GM12878 (cell line): ENCODE data around the gene SIGLEC6. TPM values are rescaled to one million over a fixed set of nuclear protein-coding genes. Genes with fewer than 3 reads are reported as not detected.

Source experiments
- ATAC-seq: fragments of 200-7000 bp; cut with Tn5 transposase; 3 replicates; pipeline ENCODE4 v1.9.1; 2020; ENCODE audit warnings: mild to moderate bottlenecking, moderate library complexity
- BruUV-seq: library from RNA; stranded (reverse); fragments of 400-500 nt; replicated peaks from 2 replicates; lab custom pipeline; 2021; lab: Mats Ljungman, UMichigan
- CTCF ChIA-PET: fragments of 300-600 bp; sonication (Branson Sonifier 250); formaldehyde crosslinking; extraction: SDS; loops from one replicate; lab custom pipeline; 2021; ENCODE audit warnings: inconsistent platforms; lab: Yijun Ruan, JAX
- POLR2A ChIA-PET: fragments of 350-600 bp; formaldehyde crosslinking; extraction: SDS; loops from one replicate; lab custom pipeline; 2021; ENCODE audit warnings: inconsistent platforms; lab: Charles Lee
- RAD21 ChIA-PET: fragments of 300-600 bp; sonication (Branson Sonifier 250); formaldehyde crosslinking; loops from one replicate; lab custom pipeline; 2023; ENCODE audit warnings: antibody characterized with exemption; ENCODE audit not compliant: unreplicated experiment; lab: Charles Lee
- SMC1A ChIA-PET: fragments of 300-600 bp; sonication (Branson Sonifier 250); formaldehyde crosslinking; loops from one replicate; lab custom pipeline; 2023; ENCODE audit not compliant: unreplicated experiment, uncharacterized antibody; lab: Charles Lee
- DNase-seq: peaks from one replicate; pipeline ENCODE4 v3.0.0-alpha.2; 2011; ENCODE audit warnings: low read depth, low spot score
- FAIRE-seq: peaks from 3 replicates; lab custom pipeline; 2011; peaks lifted over from hg19 to GRCh38; lab: Jason Lieb, UNC
- H2AFZ ChIP-seq: 2 replicates; pipeline ENCODE4 v1.6.0; 2011; ENCODE audit warnings: low read depth, low read length, control low read depth; ENCODE audit not compliant: control insufficient read depth
- H3K27ac ChIP-seq: 2 replicates; pipeline ENCODE4 v1.5.1; 2011; ENCODE audit warnings: control low read depth; ENCODE audit not compliant: control insufficient read depth, insufficient read depth
- H3K27me3 ChIP-seq, 2 experiments: replicated peaks in 1 of 2; 2 replicates each; pipeline versions ENCODE4 v1.6.0 to v1.6.1; 2011; ENCODE audit warnings: low read length in 1 of 2; ENCODE audit not compliant: control insufficient read depth in 2 of 2, insufficient read depth in 2 of 2
- H3K36me3 ChIP-seq, 2 experiments: 2 replicates each; pipeline ENCODE4 v1.5.1; 2011; ENCODE audit warnings: low read length in 1 of 2; ENCODE audit not compliant: control insufficient read depth in 2 of 2, insufficient read depth in 2 of 2
- H3K4me1 ChIP-seq: 2 replicates; pipeline ENCODE4 v1.6.1; 2011; ENCODE audit warnings: mild to moderate bottlenecking, low read length, moderate library complexity, mixed read lengths; ENCODE audit not compliant: control insufficient read depth, insufficient read depth
- H3K4me2 ChIP-seq: 2 replicates; pipeline ENCODE4 v1.6.0; 2011; ENCODE audit warnings: control low read depth; ENCODE audit not compliant: control insufficient read depth, insufficient read depth
- H3K4me3 ChIP-seq: fragments of 200-600 bp; sonication (generic); 2 replicates; pipeline ENCODE4 v1.5.1; 2016
- H3K79me2 ChIP-seq: 2 replicates; pipeline ENCODE4 v1.6.0; 2011; ENCODE audit warnings: low read length; ENCODE audit not compliant: control insufficient read depth, insufficient read depth
- H3K9ac ChIP-seq: 2 replicates; pipeline ENCODE4 v1.8.0; 2011; ENCODE audit warnings: low read length, control low read depth, mixed read lengths; ENCODE audit not compliant: control insufficient read depth, insufficient read depth
- H3K9me3 ChIP-seq: replicated peaks from 3 replicates; pipeline ENCODE4 v1.5.1; 2011; ENCODE audit warnings: mild to moderate bottlenecking, low read length; ENCODE audit not compliant: control insufficient read depth, insufficient read depth
- H4K20me1 ChIP-seq: 2 replicates; pipeline ENCODE4 v1.6.0; 2011; ENCODE audit not compliant: control insufficient read depth, insufficient read depth
- CHD1 ChIP-seq: IDR thresholded peaks from 2 replicates; pipeline ENCODE4 v1.6.1; 2012; ENCODE audit warnings: low read depth, low read length, improper control_type of control experiment
- CREB1 ChIP-seq: IDR thresholded peaks from 2 replicates; pipeline ENCODE4 v1.6.1; 2012; ENCODE audit warnings: low read depth, mild to moderate bottlenecking, inconsistent platforms
- GABPA ChIP-seq: IDR thresholded peaks from 2 replicates; pipeline ENCODE4 v1.6.1; 2014; ENCODE audit warnings: antibody characterized with exemption, low read depth, mild to moderate bottlenecking, inconsistent platforms
- HDGF ChIP-seq: fragments of 450-650 bp; IDR thresholded peaks from 2 replicates; pipeline ENCODE4 v1.6.1; 2016; ENCODE audit warnings: antibody characterized with exemption
- IKZF1 ChIP-seq: fragments of 450-650 bp; conservative IDR thresholded peaks from 2 replicates; pipeline ENCODE4 v1.6.1; 2017; ENCODE audit warnings: antibody characterized with exemption, mild to moderate bottlenecking
- MEF2A ChIP-seq: IDR thresholded peaks from 2 replicates; pipeline ENCODE4 v1.6.1; 2011; ENCODE audit warnings: low read depth, mild to moderate bottlenecking, low read length, moderate library complexity; ENCODE audit not compliant: insufficient read depth
- MTA2 ChIP-seq: fragments of 450-650 bp; IDR thresholded peaks from 2 replicates; pipeline ENCODE4 v1.6.1; 2016; ENCODE audit warnings: low read depth, mild to moderate bottlenecking, moderate library complexity
- RAD21 ChIP-seq: IDR thresholded peaks from 2 replicates; pipeline ENCODE4 v1.6.1; 2011; ENCODE audit warnings: mild to moderate bottlenecking, low read depth, low read length, moderate library complexity; ENCODE audit not compliant: insufficient read depth
- RAD51 ChIP-seq: fragments of 450-650 bp; IDR thresholded peaks from 2 replicates; pipeline ENCODE4 v1.6.1; 2016; ENCODE audit warnings: moderate library complexity, mild to moderate bottlenecking, inconsistent platforms
- SIN3A ChIP-seq: IDR thresholded peaks from 2 replicates; pipeline ENCODE4 v1.6.1; 2012; ENCODE audit warnings: low read depth, low read length, improper control_type of control experiment
- SUPT20H ChIP-seq: IDR thresholded peaks from 2 replicates; pipeline ENCODE4 v1.6.1; 2011; ENCODE audit warnings: low read depth, mild to moderate bottlenecking, low read length, moderate library complexity, borderline replicate concordance; ENCODE audit not compliant: control insufficient read depth
- SUZ12 ChIP-seq: fragments of 200-600 bp; sonication (generic); IDR thresholded peaks from one replicate; pipeline ENCODE4 v1.6.1; 2018; ENCODE audit warnings: antibody characterized with exemption, mild to moderate bottlenecking; ENCODE audit not compliant: unreplicated experiment
- TCF12 ChIP-seq: IDR thresholded peaks from 2 replicates; pipeline ENCODE4 v1.6.1; 2011; ENCODE audit warnings: low read depth, mild to moderate bottlenecking, low read length
- ZNF384 ChIP-seq: IDR thresholded peaks from 2 replicates; pipeline ENCODE4 v1.6.1; 2012; ENCODE audit warnings: low read depth, mild to moderate bottlenecking, low read length, improper control_type of control experiment, borderline replicate concordance
- WGBS: methylation state at CpG from one replicate; pipeline ENCODE4 v1.1.6; 2016; ENCODE audit warnings: low lambda C conversion rate; ENCODE audit not compliant: insufficient replicate concordance, insufficient coverage; ENCODE audit errors: missing lambda C conversion rate; 5-methylcytosine and 5-hydroxymethylcytosine counted together
- in situ Hi-C: fragments of 300-500 bp; cut with MboI; formaldehyde crosslinking; loops from 9 replicates; pipeline ENCODE4 v1.14.3; 2018; ENCODE audit warnings: mixed read lengths
- intact Hi-C: fragments of 100-400 bp; cut with micrococcal nuclease; formaldehyde crosslinking; loops from one replicate; pipeline ENCODE4 v1.14.2; 2022; ENCODE audit not compliant: unreplicated experiment
- polyA plus RNA-seq, 11 experiments: library from polyadenylated mRNA; depleted of rRNA in 4 of 11; unstranded in 6 of 11; stranded (reverse) in 5 of 11; fragments of >200 nt; fragmentation: Nextera tagmentation in 4 of 11; fragmentation: Illumina TruSeq in 1 of 11; extraction: Ambion mirVana in 4 of 11; extraction: Trizol in 1 of 11; gene quantifications; 1 replicate in 1 of 11; 2 replicates in 10 of 11; pipeline versions ENCODE4 v1.2.1 to v1.2.3, GENCODE V29; 2011 to 2016; ENCODE audit warnings: inconsistent platforms in 2 of 11, missing spikeins in 2 of 11, low read depth in 1 of 11
- total RNA-seq, 4 experiments: library from RNA; depleted of rRNA in 3 of 4; stranded (reverse); fragments of >200 nt in 3 of 4; fragmentation: Illumina TruSeq in 1 of 4; extraction: Trizol in 1 of 4; gene quantifications; 2 replicates each; pipeline versions ENCODE4 v1.2.1 to v1.2.3, GENCODE V29; 2013 to 2021
- TF ChIP-seq, protein P1 (sequence below): fragments of 450-650 bp; IDR thresholded peaks from 2 replicates; pipeline ENCODE4 v1.6.1; 2017; ENCODE audit warnings: antibody characterized with exemption, mild to moderate bottlenecking, moderate library complexity
- TF ChIP-seq, protein P2 (sequence below): IDR thresholded peaks from 2 replicates; pipeline ENCODE4 v1.6.1; 2011; ENCODE audit warnings: low read depth, low read length, improper control_type of control experiment, borderline replicate concordance

The SIGLEC6 gene
- total and polyA plus RNA-seq, 10 of the 15 experiments (the other 5 are each of a cell fraction or from before 2014, with no cell fraction given): 0.08 to 0.40 (median 0.27) TPM; not detected in 2

DNA sequence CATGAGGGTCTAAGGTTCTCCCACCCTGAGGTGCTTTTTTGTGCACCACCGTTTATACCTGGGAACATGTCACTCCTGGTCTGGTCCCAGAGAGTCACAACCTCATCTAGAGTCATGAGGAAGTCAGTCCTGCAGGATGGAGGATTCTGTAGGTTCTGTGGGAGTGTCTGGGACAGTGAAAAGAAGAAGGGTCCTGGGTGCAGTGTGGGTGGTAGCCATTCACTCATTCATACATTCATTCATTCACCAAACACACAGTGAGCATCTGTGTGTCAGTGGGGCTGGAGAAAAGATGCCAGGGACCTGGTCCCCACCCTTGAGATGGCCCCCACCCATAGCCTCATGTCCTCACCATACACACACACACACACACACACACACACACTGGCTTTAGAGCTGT lies 61.8 kb downstream of the SIGLEC6 start:
- ChIA-PET RAD21 (interaction anchor here (0.8 kb wide), 1 partner anchor 187 kb away, joined by 3 read pairs; no protein-coding TSS in a partner anchor), SMC1A (interaction anchor here (0.7 to 1.3 kb wide), 2 partner anchors 187 to 190 kb away, joined by 3 read pairs; no protein-coding TSS in a partner anchor), CTCF (interaction anchor here (1.6 to 10.8 kb wide), 2 partner anchors 44 to 189 kb away, joined by 3 to 281 read pairs; no protein-coding TSS in a partner anchor), POLR2A (no interaction called here)
- H3K9ac ChIP-seq: no peak overlapping the region
- H3K9me3 ChIP-seq: no peaks in the 10 kb centered on the region
- FAIRE-seq: no peak
- intact Hi-C loops (loop anchor here (5.0 kb wide), 1 partner anchor 43 kb away; no protein-coding TSS in a partner anchor), in situ Hi-C loops (loop anchor here (5.0 kb wide), 1 partner anchor 188 kb away; no protein-coding TSS in a partner anchor)
- no peak overlapping the region for H3K4me3 ChIP-seq
- no peaks in the 10 kb centered on the region; a peak in 1 of 4 replicates for H3K27me3 ChIP-seq
- H3K4me2 ChIP-seq: no peak overlapping the region
- no peaks in the 10 kb centered on the region for H3K4me1 ChIP-seq
- DNase-seq: no peak
- no peaks in the 10 kb centered on the region; the same call in 1 of the 2 replicates for H4K20me1 ChIP-seq
- no peak for TF ChIP-seq CREB1
- no peak for TF ChIP-seq RAD21
- no peak for TF ChIP-seq SUZ12
- no peak for TF ChIP-seq MEF2A
- no peak for TF ChIP-seq CHD1
- TF ChIP-seq SUPT20H: no peak
- TF ChIP-seq SIN3A: no peak
- TF ChIP-seq RAD51: no peak
- TF ChIP-seq GABPA: no peak
- TF ChIP-seq, protein P1, sequence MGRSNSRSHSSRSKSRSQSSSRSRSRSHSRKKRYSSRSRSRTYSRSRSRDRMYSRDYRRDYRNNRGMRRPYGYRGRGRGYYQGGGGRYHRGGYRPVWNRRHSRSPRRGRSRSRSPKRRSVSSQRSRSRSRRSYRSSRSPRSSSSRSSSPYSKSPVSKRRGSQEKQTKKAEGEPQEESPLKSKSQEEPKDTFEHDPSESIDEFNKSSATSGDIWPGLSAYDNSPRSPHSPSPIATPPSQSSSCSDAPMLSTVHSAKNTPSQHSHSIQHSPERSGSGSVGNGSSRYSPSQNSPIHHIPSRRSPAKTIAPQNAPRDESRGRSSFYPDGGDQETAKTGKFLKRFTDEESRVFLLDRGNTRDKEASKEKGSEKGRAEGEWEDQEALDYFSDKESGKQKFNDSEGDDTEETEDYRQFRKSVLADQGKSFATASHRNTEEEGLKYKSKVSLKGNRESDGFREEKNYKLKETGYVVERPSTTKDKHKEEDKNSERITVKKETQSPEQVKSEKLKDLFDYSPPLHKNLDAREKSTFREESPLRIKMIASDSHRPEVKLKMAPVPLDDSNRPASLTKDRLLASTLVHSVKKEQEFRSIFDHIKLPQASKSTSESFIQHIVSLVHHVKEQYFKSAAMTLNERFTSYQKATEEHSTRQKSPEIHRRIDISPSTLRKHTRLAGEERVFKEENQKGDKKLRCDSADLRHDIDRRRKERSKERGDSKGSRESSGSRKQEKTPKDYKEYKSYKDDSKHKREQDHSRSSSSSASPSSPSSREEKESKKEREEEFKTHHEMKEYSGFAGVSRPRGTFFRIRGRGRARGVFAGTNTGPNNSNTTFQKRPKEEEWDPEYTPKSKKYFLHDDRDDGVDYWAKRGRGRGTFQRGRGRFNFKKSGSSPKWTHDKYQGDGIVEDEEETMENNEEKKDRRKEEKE: no peak
- TF ChIP-seq HDGF: no peak
- no peak for TF ChIP-seq ZNF384
- no peak for TF ChIP-seq MTA2
- TF ChIP-seq, protein P2, sequence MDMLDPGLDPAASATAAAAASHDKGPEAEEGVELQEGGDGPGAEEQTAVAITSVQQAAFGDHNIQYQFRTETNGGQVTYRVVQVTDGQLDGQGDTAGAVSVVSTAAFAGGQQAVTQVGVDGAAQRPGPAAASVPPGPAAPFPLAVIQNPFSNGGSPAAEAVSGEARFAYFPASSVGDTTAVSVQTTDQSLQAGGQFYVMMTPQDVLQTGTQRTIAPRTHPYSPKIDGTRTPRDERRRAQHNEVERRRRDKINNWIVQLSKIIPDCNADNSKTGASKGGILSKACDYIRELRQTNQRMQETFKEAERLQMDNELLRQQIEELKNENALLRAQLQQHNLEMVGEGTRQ: no peak
- TF ChIP-seq TCF12: no peak
- TF ChIP-seq IKZF1: no peak
- no peaks in the 10 kb centered on the region for H3K36me3 ChIP-seq
- no TSS peak for BruUV-seq
- WGBS: 0% methylated on average over 1 of the region's 1 CpG
- no peak overlapping the region for H2AFZ ChIP-seq
- no peaks in the 10 kb centered on the region for H3K79me2 ChIP-seq
- no peak for ATAC-seq
- H3K27ac ChIP-seq: no peak overlapping the region
